ENCODE results near the gene ERC2.

DNA sequence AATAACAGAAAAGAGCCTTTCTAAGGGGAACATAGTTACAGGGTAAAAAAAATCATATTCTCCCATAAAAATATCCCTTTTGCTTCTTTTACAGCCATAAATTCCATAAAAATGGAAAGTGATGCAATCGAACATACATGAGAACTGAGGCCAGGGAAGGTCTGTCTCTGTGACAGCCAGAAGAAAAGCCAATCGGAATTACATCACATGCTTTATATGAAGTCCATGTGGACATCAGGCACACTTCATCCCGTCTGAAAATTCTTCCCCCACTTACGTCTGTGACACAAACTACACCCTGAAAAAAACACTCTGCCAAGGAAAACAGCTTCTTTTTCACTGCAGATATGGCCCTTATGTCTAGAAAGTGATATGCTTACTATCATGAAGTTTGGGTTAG is 323.5 kb downstream of the ERC2 start:
- TF ChIP-seq, protein P1, sequence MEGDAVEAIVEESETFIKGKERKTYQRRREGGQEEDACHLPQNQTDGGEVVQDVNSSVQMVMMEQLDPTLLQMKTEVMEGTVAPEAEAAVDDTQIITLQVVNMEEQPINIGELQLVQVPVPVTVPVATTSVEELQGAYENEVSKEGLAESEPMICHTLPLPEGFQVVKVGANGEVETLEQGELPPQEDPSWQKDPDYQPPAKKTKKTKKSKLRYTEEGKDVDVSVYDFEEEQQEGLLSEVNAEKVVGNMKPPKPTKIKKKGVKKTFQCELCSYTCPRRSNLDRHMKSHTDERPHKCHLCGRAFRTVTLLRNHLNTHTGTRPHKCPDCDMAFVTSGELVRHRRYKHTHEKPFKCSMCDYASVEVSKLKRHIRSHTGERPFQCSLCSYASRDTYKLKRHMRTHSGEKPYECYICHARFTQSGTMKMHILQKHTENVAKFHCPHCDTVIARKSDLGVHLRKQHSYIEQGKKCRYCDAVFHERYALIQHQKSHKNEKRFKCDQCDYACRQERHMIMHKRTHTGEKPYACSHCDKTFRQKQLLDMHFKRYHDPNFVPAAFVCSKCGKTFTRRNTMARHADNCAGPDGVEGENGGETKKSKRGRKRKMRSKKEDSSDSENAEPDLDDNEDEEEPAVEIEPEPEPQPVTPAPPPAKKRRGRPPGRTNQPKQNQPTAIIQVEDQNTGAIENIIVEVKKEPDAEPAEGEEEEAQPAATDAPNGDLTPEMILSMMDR (IDR thresholded peaks at IDR 0.05): no peak
- TF ChIP-seq POLR2AphosphoS5 (IDR thresholded peaks at IDR 0.05) (peak in 1 of 2 donors; percentile 7), POLR2A (IDR thresholded peaks at IDR 0.05) (no peak), EP300 (IDR thresholded peaks at IDR 0.05) (no peak)

All from upper lobe of left lung (tissue), 4 donors.